ENCODE results near the gene PLA2G4B.

Gene PLA2G4B

DNA sequence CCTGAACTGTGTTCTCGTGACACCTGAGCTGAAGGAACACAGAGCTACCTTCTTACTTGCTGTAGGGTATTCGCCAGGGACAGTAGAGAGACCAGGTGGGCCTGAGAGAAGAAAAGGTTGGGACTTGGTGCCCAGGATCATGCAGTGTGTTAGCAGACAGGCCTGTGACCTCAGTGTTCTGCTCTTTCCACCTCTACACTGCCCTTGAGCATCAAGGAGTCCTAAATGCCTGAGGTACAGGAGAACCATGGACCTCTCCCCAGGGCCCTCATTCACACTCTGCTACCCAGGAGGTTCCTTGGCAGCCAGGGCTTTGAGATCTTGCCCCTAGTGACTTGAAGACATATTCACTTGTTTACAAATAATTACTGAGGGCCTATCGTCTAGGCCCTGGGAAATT is 32.9 kb upstream of the PLA2G4B start:
- DNase-seq (ENCODE audit: low read depth): no peak
- no peak overlapping the region for H3K4me3 ChIP-seq (ENCODE audit: low read depth, low read length)

DNA sequence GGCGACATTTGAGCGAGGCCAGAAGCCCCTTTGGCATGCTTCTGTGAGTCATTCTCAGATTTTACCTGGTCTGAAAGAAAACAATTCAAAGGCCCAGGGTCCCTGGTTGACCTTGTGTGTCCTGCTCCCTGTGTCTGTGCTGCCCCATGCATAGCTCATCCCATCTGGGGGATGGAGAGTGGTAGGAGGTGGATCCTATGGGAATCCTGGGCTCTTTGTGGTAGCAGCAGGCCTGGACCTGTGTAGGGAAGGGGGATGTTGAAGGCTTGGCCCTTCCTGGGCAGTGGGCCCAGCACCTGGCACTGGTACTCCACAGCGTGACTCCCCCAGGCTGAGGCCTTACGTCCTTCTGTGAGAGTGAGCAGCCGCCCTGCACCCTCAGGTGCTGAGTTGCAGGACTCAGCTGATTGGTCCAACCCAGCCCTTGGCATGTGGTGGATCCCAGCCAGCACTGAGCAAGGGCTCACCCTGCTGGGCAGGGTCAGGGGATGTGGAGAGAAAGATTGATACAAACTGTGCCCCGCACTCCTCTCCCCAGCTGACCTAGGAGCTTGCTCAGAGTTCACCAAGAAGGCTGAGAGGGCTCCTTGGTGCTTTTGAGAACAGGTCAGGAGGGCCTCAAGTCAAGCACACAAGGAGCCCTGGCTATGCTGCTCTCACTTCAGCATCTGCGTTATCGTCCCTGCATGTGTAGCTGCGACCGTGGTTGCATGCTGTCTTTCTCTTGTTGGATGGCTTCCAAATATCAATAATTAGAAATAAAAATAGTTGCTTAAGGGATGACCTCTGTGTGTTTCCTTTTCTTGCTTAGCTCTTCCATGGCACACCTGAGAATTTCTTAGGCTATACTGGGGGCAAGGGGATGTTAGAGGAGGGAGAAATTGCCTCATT is 32.1 kb upstream of the PLA2G4B start:
- no peak overlapping the region for H3K4me3 ChIP-seq (ENCODE audit: low read depth, low read length)
- DNase-seq (ENCODE audit: low read depth): no peak

GRCh38 chr15:41809121-41809520 is 29.5 kb upstream of the PLA2G4B start:
- no peak for DNase-seq (ENCODE audit: low read depth)
- H3K4me3 ChIP-seq (ENCODE audit: low read depth, low read length): no peak overlapping the region

- no peak for DNase-seq (ENCODE audit: low read depth)
- no peak overlapping the region for H3K4me3 ChIP-seq (ENCODE audit: low read depth, low read length)
Observed at GRCh38 chr15:41809526-41810220, 29.0 kb upstream of the PLA2G4B start.

GRCh38 chr15:41810651-41811431 is 27.8 kb upstream of the PLA2G4B start:
- no peak overlapping the region for H3K4me3 ChIP-seq (ENCODE audit: low read depth, low read length)
- no peak for DNase-seq (ENCODE audit: low read depth)

- no peak for DNase-seq (ENCODE audit: low read depth)
Observed at GRCh38 chr15:41811432-41812195, 27.0 kb upstream of the PLA2G4B start.

DNA sequence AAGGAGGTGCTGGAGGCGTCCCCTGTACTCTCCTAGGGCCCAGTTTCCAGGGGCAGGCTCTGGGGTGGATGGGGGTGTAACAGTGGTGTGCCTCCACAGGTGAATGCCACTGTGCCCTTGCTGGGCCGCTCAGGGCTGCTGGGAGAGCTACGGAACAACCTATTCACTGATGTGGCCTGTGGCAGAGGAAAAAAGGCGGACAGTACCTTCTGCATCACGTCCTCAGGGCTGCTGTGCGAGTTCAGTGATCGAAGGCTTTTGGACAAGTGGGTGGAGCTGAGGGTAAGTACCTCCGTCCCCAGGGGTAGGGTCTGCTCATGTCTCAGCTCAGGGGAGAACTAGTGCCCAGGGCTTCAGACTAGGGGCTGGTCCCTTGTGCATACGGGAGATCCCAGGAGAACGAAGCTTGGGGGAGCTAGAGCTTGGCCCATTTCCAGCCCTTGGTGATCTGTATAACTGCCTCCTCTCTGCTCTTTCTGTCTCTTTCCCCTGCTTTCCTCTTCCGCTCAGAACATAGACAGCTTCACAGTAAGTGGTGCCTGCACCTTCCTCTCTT is 25.7 kb upstream of the PLA2G4B start:
- DNase-seq (ENCODE audit: low read depth): no peak
- H3K4me3 ChIP-seq (ENCODE audit: low read depth, low read length): no peak overlapping the region

More at GRCh38 chr15:41811432-41812195, 27.0 kb upstream of the PLA2G4B start:
- no peak overlapping the region for H3K4me3 ChIP-seq (ENCODE audit: low read depth, low read length)

GRCh38 chr15:41813426-41813825 is 25.2 kb upstream of the PLA2G4B start:
- H3K4me3 ChIP-seq (ENCODE audit: low read depth, low read length): no peak overlapping the region
- DNase-seq (ENCODE audit: low read depth): no peak

DNA sequence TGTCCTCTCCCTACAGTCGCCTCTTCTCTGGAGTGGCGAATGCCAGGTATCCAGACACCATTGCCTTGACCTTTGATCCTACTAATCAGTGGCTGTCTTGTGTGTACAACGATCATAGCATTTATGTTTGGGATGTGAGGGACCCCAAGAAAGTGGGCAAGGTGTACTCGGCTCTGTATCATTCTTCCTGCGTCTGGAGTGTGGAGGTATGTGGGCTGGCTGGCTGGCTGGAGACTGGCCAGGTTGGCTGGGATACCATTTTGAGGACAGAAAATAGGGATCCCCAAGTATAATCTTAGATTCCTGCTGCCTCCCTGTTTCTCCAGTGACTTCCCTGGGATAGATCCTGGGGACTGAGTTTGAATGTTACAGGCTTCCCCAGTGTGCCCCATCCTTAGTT is 24.1 kb upstream of the PLA2G4B start:
- no peak for DNase-seq (ENCODE audit: low read depth)
- H3K4me3 ChIP-seq (ENCODE audit: low read depth, low read length): no peak overlapping the region

DNA sequence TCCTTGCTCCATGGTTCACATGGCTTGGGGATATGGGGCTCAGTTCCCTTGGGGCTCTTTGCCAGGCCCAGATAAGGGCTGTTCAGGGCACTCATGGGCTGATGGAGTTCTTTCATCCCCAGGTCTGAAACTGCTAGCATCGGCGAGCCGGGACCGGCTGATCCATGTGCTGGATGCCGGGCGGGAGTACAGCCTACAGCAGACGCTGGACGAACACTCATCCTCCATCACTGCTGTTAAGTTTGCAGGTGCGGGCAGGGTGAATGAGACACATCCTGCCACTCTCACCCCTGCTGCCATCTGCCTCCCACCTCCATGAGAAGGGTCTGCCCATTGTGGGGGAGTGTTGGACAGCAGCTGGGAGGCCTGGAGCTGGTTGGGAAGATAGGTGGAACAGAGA is 21.9 kb upstream of the PLA2G4B start:
- no peak overlapping the region for H3K4me3 ChIP-seq (ENCODE audit: low read depth, low read length)
- DNase-seq (ENCODE audit: low read depth): no peak

DNA sequence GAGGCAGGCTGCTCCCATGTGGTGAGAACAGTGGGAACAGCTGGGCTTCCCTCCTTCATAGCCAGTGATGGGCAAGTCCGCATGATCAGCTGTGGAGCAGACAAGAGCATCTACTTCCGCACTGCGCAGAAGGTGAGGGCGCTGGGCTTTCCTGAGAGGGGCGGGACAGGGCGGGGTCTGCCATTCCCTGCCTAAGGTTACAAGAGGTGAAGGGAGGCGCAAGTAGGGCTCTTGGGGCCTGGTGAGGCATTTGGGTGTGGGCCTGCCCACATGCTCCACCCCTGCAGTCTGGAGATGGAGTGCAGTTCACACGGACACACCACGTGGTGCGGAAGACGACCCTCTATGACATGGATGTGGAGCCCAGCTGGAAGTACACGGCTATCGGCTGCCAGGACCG is 21.3 kb upstream of the PLA2G4B start:
- no peak overlapping the region for H3K4me3 ChIP-seq (ENCODE audit: low read depth, low read length)
- no peak for DNase-seq (ENCODE audit: low read depth)

- H3K4me3 ChIP-seq (ENCODE audit: low read depth, low read length): no peak overlapping the region
- no peak for DNase-seq (ENCODE audit: low read depth)
Observed at GRCh38 chr15:41817781-41818180, 20.9 kb upstream of the PLA2G4B start.

DNA sequence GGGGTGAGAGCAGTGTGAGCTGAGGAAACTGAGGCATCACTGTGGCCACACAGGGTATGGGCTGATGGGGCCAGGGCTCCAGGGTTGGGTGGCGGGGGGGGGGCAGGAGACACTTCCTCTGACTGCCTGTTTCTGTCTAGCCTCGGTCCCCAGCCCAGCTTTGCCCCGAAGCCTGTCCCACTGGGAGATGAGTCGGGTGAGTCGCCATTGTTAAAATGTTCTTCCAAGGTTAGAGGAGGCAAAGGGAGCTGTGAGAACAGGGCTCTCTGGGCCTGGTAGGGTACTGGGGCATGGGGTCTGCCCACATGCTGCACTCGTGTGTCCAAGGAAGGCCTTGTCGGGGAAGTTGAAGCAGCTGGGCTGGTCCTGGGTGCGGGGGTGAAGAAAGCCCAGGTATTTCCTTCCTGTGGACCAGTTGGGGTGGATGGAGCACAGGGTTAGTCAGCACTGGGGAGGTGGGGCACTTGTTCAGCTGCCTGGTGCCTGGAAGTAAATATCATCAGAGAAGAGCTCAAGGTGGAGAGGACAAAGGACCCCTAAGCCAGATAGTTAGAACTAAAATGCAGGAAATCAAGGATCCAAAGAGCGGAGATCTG is 19.1 kb upstream of the PLA2G4B start:
- DNase-seq (ENCODE audit: low read depth): no peak
- H3K4me3 ChIP-seq (ENCODE audit: low read depth, low read length): no peak overlapping the region

GRCh38 chr15:41820791-41821423 is 17.7 kb upstream of the PLA2G4B start:
- no peak overlapping the region for H3K4me3 ChIP-seq (ENCODE audit: low read depth, low read length)
- no peak for DNase-seq (ENCODE audit: low read depth)

DNA sequence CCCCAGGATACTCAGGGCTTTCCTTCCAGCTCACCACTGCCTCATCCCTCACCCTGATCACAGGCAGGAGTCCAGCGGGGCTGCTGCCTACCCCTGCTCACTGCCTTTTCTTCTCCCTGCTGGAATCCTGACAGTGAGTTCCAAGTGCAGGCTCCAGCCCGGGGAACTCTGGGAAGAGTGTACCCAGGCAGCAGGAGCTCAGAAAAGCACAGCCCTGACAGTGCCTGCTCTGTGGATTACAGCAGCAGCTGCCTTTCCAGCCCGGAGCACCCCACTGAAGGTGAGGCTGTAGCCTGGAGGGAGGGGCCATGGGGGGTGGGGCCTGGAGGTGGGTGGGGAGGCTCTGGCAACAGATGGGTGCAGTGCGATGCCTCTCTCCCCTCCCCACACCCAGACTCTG is 16.8 kb upstream of the PLA2G4B start:
- no peak for DNase-seq (ENCODE audit: low read depth)

DNA sequence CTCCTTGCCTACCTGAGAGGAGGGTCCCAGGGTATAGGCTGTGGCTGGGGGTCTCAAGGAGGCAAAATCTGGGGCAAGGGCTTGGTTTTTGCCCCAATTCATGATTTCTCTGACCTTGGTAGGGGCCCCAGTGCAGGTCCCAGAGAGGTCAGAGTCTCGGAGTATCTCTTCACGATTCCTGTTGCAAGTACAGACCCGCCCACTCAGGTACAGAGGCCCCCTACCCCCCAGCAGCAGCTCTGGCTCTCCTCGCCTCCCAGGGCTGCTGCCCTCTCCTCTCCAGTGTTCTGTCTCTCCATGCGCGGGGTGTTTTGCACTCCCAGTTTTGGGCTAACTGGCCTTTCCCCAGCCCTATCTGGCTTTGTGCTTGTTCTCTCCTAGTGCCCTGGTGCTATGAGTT is 16.2 kb upstream of the PLA2G4B start:
- no peak for DNase-seq (ENCODE audit: low read depth)
- H3K4me3 ChIP-seq (ENCODE audit: low read depth, low read length): no peak overlapping the region

More for the DNA sequence above, 16.8 kb upstream of the PLA2G4B start:
- no peak overlapping the region for H3K4me3 ChIP-seq (ENCODE audit: low read depth, low read length)

GRCh38 chr15:41822957-41823356 is 15.7 kb upstream of the PLA2G4B start:
- H3K4me3 ChIP-seq (ENCODE audit: low read depth, low read length): no peak overlapping the region
- DNase-seq (ENCODE audit: low read depth): no peak

- DNase-seq (ENCODE audit: low read depth): no peak
- no peak overlapping the region for H3K4me3 ChIP-seq (ENCODE audit: low read depth, low read length)
Observed at GRCh38 chr15:41823502-41823901, 15.1 kb upstream of the PLA2G4B start.
